NCI-H69 (cell line): ENCODE results near the gene FCHSD2.
"Not testable (repeated sequence)": the region's sequence is repeated elsewhere in the genome, so short reads cannot be mapped to it uniquely, and the experiment has no call there.

Experiments used
- DNase-seq: peaks from one replicate; lab custom pipeline; 2025; lab: John Stamatoyannopoulos, UW

The FCHSD2 gene

GRCh38 chr11:72926076-72926475 is 216.0 kb downstream of the FCHSD2 start:
- DNase-seq: no peak

GRCh38 chr11:72925656-72926055 is 216.5 kb downstream of the FCHSD2 start:
- DNase-seq: no peak

GRCh38 chr11:72924568-72925190 is 217.4 kb downstream of the FCHSD2 start:
- peak; percentile 47 for DNase-seq

GRCh38 chr11:72921028-72921716 is 220.9 kb downstream of the FCHSD2 start:
- no peak for DNase-seq

- no peak for DNase-seq
Observed at GRCh38 chr11:72920001-72920400, 222.1 kb downstream of the FCHSD2 start.

GRCh38 chr11:72918851-72919250 is 223.3 kb downstream of the FCHSD2 start:
- DNase-seq: no peak

GRCh38 chr11:72912253-72912652 is 229.9 kb downstream of the FCHSD2 start:
- DNase-seq: no peak

- not testable (repeated sequence) for DNase-seq
Observed at GRCh38 chr11:72909558-72910388, 232.3 kb downstream of the FCHSD2 start.

- DNase-seq: no peak
Observed at GRCh38 chr11:72908032-72908676, 234.0 kb downstream of the FCHSD2 start.

GRCh38 chr11:72904016-72904415 is 238.1 kb downstream of the FCHSD2 start:
- no peak for DNase-seq

- no peak for DNase-seq
Observed at GRCh38 chr11:72901374-72901773, 240.7 kb downstream of the FCHSD2 start.

- DNase-seq: no peak
Observed at GRCh38 chr11:72900013-72900412, 242.1 kb downstream of the FCHSD2 start.

GRCh38 chr11:72899238-72899637 is 242.9 kb downstream of the FCHSD2 start:
- DNase-seq: no peak

GRCh38 chr11:72897506-72897905 is 244.6 kb downstream of the FCHSD2 start:
- peak; percentile 53 for DNase-seq

GRCh38 chr11:72896431-72896830 is 245.7 kb downstream of the FCHSD2 start:
- no peak for DNase-seq

- DNase-seq: no peak
Observed at GRCh38 chr11:72890881-72891280, 251.2 kb downstream of the FCHSD2 start.

GRCh38 chr11:72886619-72887018 is 255.5 kb downstream of the FCHSD2 start:
- DNase-seq: no peak

- no peak for DNase-seq
Observed at GRCh38 chr11:72885749-72886609, 256.1 kb downstream of the FCHSD2 start.

- DNase-seq: no peak
Observed at GRCh38 chr11:72876147-72876546, 266.0 kb downstream of the FCHSD2 start.

GRCh38 chr11:72875736-72876135 is 266.4 kb downstream of the FCHSD2 start:
- no peak for DNase-seq

- DNase-seq: no peak
Observed at GRCh38 chr11:72872012-72872411, 270.1 kb downstream of the FCHSD2 start.
